ENCODE results near the gene PPP1R1C.
"Not testable (repeated sequence)": the region's sequence is repeated elsewhere in the genome, so short reads cannot be mapped to it uniquely, and the experiment has no call there.

The PPP1R1C gene

GRCh38 chr2:181985632-181986205 lies at the start of gene PPP1R1C:
TSS of gene PPP1R1C (plus strand) at chr2:181985853. CDS start at chr2:181986111, 258 bp downstream.
- peak in 10 of 56 donors; percentile 4 to 29 (median 12) for DNase-seq

- peak in 3 of 56 donors; percentile 7 to 23 (median 9) for DNase-seq
Observed at GRCh38 chr2:181937473-181937872, 48.2 kb upstream of the PPP1R1C start.

GRCh38 chr2:181943411-181944124 lies 42.1 kb upstream of the PPP1R1C start:
- DNase-seq = no peak

GRCh38 chr2:181944164-181944913 lies 41.3 kb upstream of the PPP1R1C start:
- no peak for DNase-seq

- DNase-seq = no peak
Observed at GRCh38 chr2:181944914-181945291, 40.8 kb upstream of the PPP1R1C start.

- no peak for DNase-seq
Observed at GRCh38 chr2:181946444-181947127, 39.1 kb upstream of the PPP1R1C start.

GRCh38 chr2:181947273-181947672 lies 38.4 kb upstream of the PPP1R1C start:
- DNase-seq = no peak

- no peak for DNase-seq
Observed at GRCh38 chr2:181948227-181948626, 37.4 kb upstream of the PPP1R1C start.

GRCh38 chr2:181949047-181949446 lies 36.6 kb upstream of the PPP1R1C start:
- DNase-seq = no peak

- no peak for DNase-seq
Observed at GRCh38 chr2:181952404-181953226, 33.0 kb upstream of the PPP1R1C start.

GRCh38 chr2:181953881-181954537 lies 31.6 kb upstream of the PPP1R1C start:
- DNase-seq = peak in 16 of 56 donors; percentile 4 to 61 (median 14)

GRCh38 chr2:181954538-181954883 lies 31.1 kb upstream of the PPP1R1C start:
- no peak for DNase-seq

GRCh38 chr2:181955010-181955409 lies 30.6 kb upstream of the PPP1R1C start:
- no peak for DNase-seq

GRCh38 chr2:181955866-181956265 lies 29.8 kb upstream of the PPP1R1C start:
- not testable (repeated sequence) for DNase-seq

GRCh38 chr2:181957668-181958067 lies 28.0 kb upstream of the PPP1R1C start:
- DNase-seq = no peak

GRCh38 chr2:181958726-181959125 lies 26.9 kb upstream of the PPP1R1C start:
- no peak for DNase-seq

- DNase-seq = no peak
Observed at GRCh38 chr2:181959508-181959907, 26.1 kb upstream of the PPP1R1C start.

GRCh38 chr2:181961167-181961566 lies 24.5 kb upstream of the PPP1R1C start:
- DNase-seq = not testable (repeated sequence)

GRCh38 chr2:181962142-181962541 lies 23.5 kb upstream of the PPP1R1C start:
- no peak for DNase-seq

GRCh38 chr2:181970160-181970794 lies 15.4 kb upstream of the PPP1R1C start:
- DNase-seq = no peak
